HL-60 (cell line): ENCODE measurements around the gene ARIH2.

Experiments
- DNase-seq, 2 experiments: peaks; one replicate each; pipeline ENCODE4 v3.0.0-alpha.2; 2010 to 2020; ENCODE audit warnings: low read depth in 1 of 2, low spot score in 1 of 2
- H3K27ac ChIP-seq: fragments of 250-450 bp; sonication (Bioruptor Pico); replicated peaks from 2 replicates; pipeline ENCODE4 v1.5.1; 2020; ENCODE audit warnings: mild to moderate bottlenecking, moderate library complexity
- H3K27me3 ChIP-seq: fragments of 250-450 bp; sonication (Bioruptor Pico); 2 replicates; pipeline ENCODE4 v1.5.1; 2021; ENCODE audit warnings: mild to moderate bottlenecking, moderate library complexity; ENCODE audit not compliant: insufficient read depth, poor library complexity, severe bottlenecking
- H3K4me3 ChIP-seq: replicated peaks from 2 replicates; pipeline ENCODE4 v1.5.1; 2011; ENCODE audit warnings: mild to moderate bottlenecking, control low read depth, low read length; ENCODE audit not compliant: insufficient read depth
- CTCF ChIP-seq: IDR thresholded peaks from one replicate; pipeline ENCODE4 v1.5.1; 2011; ENCODE audit warnings: low read length, control low read depth, inconsistent platforms; ENCODE audit not compliant: insufficient read depth
- GABPA ChIP-seq: IDR thresholded peaks from 2 replicates; pipeline ENCODE4 v1.6.1; 2012; ENCODE audit warnings: low read depth
- POLR2AphosphoS5 ChIP-seq: IDR thresholded peaks from 2 replicates; pipeline ENCODE4 v1.6.1; 2012; ENCODE audit warnings: low read depth
- REST ChIP-seq: IDR thresholded peaks from 2 replicates; pipeline ENCODE4 v1.6.1; 2012; ENCODE audit warnings: low read depth; ENCODE audit not compliant: insufficient replicate concordance
- SPI1 ChIP-seq: IDR thresholded peaks from 2 replicates; pipeline ENCODE4 v1.6.1; 2012; ENCODE audit warnings: low read depth, mild to moderate bottlenecking, borderline replicate concordance

Gene ARIH2

GRCh38 chr3:48929358-48930035 is 10.9 kb downstream of the ARIH2 start:
- Histone ChIP-seq H3K4me3 (no peak overlapping the region), H3K27ac (no peak overlapping the region), H3K27me3 (no peaks in the 10 kb centered on the region)
- no peak for DNase-seq
- TF ChIP-seq SPI1, result no peak

GRCh38 chr3:48930590-48930989 is 11.9 kb downstream of the ARIH2 start:
- Histone ChIP-seq H3K27me3 (no peaks in the 10 kb centered on the region), H3K27ac (no peak overlapping the region), H3K4me3 (no peak overlapping the region)
- DNase-seq, result no peak
- TF ChIP-seq POLR2AphosphoS5, result no peak

GRCh38 chr3:48931944-48932580 is 13.4 kb downstream of the ARIH2 start:
- TF ChIP-seq REST (no peak), SPI1 (no peak), CTCF (no peak), GABPA (no peak), POLR2AphosphoS5 (no peak)
- Histone ChIP-seq H3K27ac (no peak overlapping the region), H3K4me3 (no peak overlapping the region), H3K27me3 (no peaks in the 10 kb centered on the region)
- no peak for DNase-seq

- Histone ChIP-seq H3K27me3 (no peaks in the 10 kb centered on the region), H3K27ac (no peak overlapping the region), H3K4me3 (no peak overlapping the region)
- TF ChIP-seq POLR2AphosphoS5 (no peak), CTCF (no peak), GABPA (no peak), REST (no peak), SPI1 (no peak)
- DNase-seq, result no peak
Observed at GRCh38 chr3:48934333-48934991, 15.8 kb downstream of the ARIH2 start.
